ENCODE measurements around the gene MLF2.
"Not testable (repeated sequence)": the region's sequence is repeated elsewhere in the genome, so short reads cannot be mapped to it uniquely, and the experiment has no call there.

The MLF2 gene

GRCh38 chr12:6734506-6735387 lies 18.2 kb downstream of the MLF2 start:
- DNase-seq (ENCODE audit: low spot score) = no peak

GRCh38 chr12:6730169-6730568 lies 22.8 kb downstream of the MLF2 start:
- no peak for DNase-seq (ENCODE audit: low spot score)

GRCh38 chr12:6729186-6729585 lies 23.8 kb downstream of the MLF2 start:
- no peak for DNase-seq (ENCODE audit: low spot score)

GRCh38 chr12:6725350-6725749 lies 27.6 kb downstream of the MLF2 start:
- no peak for DNase-seq (ENCODE audit: low spot score)

GRCh38 chr12:6724409-6724797 lies 28.5 kb downstream of the MLF2 start:
- DNase-seq (ENCODE audit: low spot score) = peak; percentile 12

- peak; percentile 99 for DNase-seq (ENCODE audit: low spot score)
Observed at GRCh38 chr12:6723607-6724408, 29.1 kb downstream of the MLF2 start, which contains the start of gene COPS7A. COPS7A (plus strand) TSS chr12:6724046; CDS start chr12:6724657, 611 bp downstream.

- no peak for DNase-seq (ENCODE audit: low spot score)
Observed at GRCh38 chr12:6722863-6723262, 30.1 kb downstream of the MLF2 start.

- DNase-seq (ENCODE audit: low spot score) = no peak
Observed at GRCh38 chr12:6716874-6717437, 36.0 kb downstream of the MLF2 start.

GRCh38 chr12:6716031-6716873 lies 36.7 kb downstream of the MLF2 start:
- not testable (repeated sequence) for DNase-seq (ENCODE audit: low spot score)

- no peak for DNase-seq (ENCODE audit: low spot score)
Observed at GRCh38 chr12:6708960-6709394, 44.0 kb downstream of the MLF2 start.

GRCh38 chr12:6708351-6708750 lies 44.6 kb downstream of the MLF2 start:
- DNase-seq (ENCODE audit: low spot score) = not testable (repeated sequence)

- no peak for DNase-seq (ENCODE audit: low spot score)
Observed at GRCh38 chr12:6703631-6704030, 49.3 kb downstream of the MLF2 start.

- no peak for DNase-seq (ENCODE audit: low spot score)
Observed at GRCh38 chr12:6701078-6701768, 51.7 kb downstream of the MLF2 start.

- peak; percentile 26 for DNase-seq (ENCODE audit: low spot score)
Observed at GRCh38 chr12:6700646-6701051, 52.3 kb downstream of the MLF2 start, which contains the start of gene PIANP. PIANP (minus strand) TSS chr12:6700815; CDS start chr12:6698061, 2,754 bp downstream.

- DNase-seq (ENCODE audit: low spot score) = no peak
Observed at GRCh38 chr12:6699989-6700645, 52.8 kb downstream of the MLF2 start.

- DNase-seq (ENCODE audit: low spot score) = no peak
Observed at GRCh38 chr12:6699259-6699988, 53.5 kb downstream of the MLF2 start.

- DNase-seq (ENCODE audit: low spot score) = no peak
Observed at GRCh38 chr12:6698352-6699046, 54.4 kb downstream of the MLF2 start.
